OCI-LY7 (cell line): ENCODE measurements around the gene OPRM1.

Source experiments
- CTCF ChIP-seq: fragments of 200-600 bp; sonication (generic); conservative IDR thresholded peaks from 2 replicates; pipeline ENCODE4 v1.5.1; 2014; ENCODE audit warnings: mild to moderate bottlenecking, antibody characterized with exemption, low read length, moderate library complexity, mixed read lengths
- EZH2phosphoT487 ChIP-seq: fragments of 200-600 bp; sonication (generic); IDR thresholded peaks from 2 replicates; pipeline ENCODE4 v1.6.1; 2018; ENCODE audit warnings: low read depth, borderline replicate concordance, mild to moderate bottlenecking, mixed run types, antibody characterized with exemption, low read length, moderate library complexity, mixed read lengths

GRCh38 chr6:154058963-154059680, 20.1 kb downstream of the OPRM1 start:
- TF ChIP-seq CTCF (no peak), EZH2phosphoT487 (no peak)
